ENCODE results near the gene HOPX.
"Not testable (repeated sequence)": the region's sequence is repeated elsewhere in the genome, so short reads cannot be mapped to it uniquely, and the experiment has no call there.

HOPX gene

GRCh38 chr4:56641494-56642051 is 39.5 kb downstream of the HOPX start:
- no peak for TF ChIP-seq CTCF (IDR thresholded peaks at IDR 0.05; ENCODE audit: insufficient read depth, low read length, missing control alignments)
- H3K4me3 ChIP-seq (ENCODE audit: low read depth, low read length), result no peak overlapping the region
- ChIA-PET POLR2A (interaction anchor here (0.6 to 2.0 kb wide), 5 partner anchors 10 to 163 kb away, joined by 3 to 7 read pairs (median 5); no protein-coding TSS in a partner anchor), CTCF (interaction anchor here (0.7 to 3.7 kb wide), 10 partner anchors 8 to 162 kb away, joined by 3 to 22 read pairs (median 6); no protein-coding TSS in a partner anchor)
- peak; percentile 78 for DNase-seq (ENCODE audit: low read depth, low spot score)

GRCh38 chr4:56640621-56641493 is 40.2 kb downstream of the HOPX start:
- no peak for DNase-seq (ENCODE audit: low read depth, low spot score)
- H3K4me3 ChIP-seq (ENCODE audit: low read depth, low read length), result no peak overlapping the region
- ChIA-PET POLR2A (interaction anchor here (0.7 to 2.0 kb wide), 4 partner anchors 10 to 164 kb away, joined by 3 to 7 read pairs (median 5); no protein-coding TSS in a partner anchor), CTCF (interaction anchor here (0.7 to 3.7 kb wide), 11 partner anchors 9 to 163 kb away, joined by 3 to 22 read pairs (median 4); no protein-coding TSS in a partner anchor)
- no peak for TF ChIP-seq CTCF (IDR thresholded peaks at IDR 0.05; ENCODE audit: insufficient read depth, low read length, missing control alignments)

GRCh38 chr4:56637791-56638190 is 43.3 kb downstream of the HOPX start:
- ChIA-PET POLR2A (no interaction called here), CTCF (interaction anchor here (1.3 kb wide), 1 partner anchor 199 kb away, joined by 5 read pairs; no protein-coding TSS in a partner anchor)
- DNase-seq (ENCODE audit: low read depth, low spot score), result no peak
- H3K4me3 ChIP-seq (ENCODE audit: low read depth, low read length), result no peak overlapping the region
- no peak for TF ChIP-seq CTCF (IDR thresholded peaks at IDR 0.05; ENCODE audit: insufficient read depth, low read length, missing control alignments)

GRCh38 chr4:56637154-56637553 is 43.9 kb downstream of the HOPX start:
- DNase-seq (ENCODE audit: low read depth, low spot score), result no peak

GRCh38 chr4:56634954-56635353 is 46.1 kb downstream of the HOPX start:
- H3K4me3 ChIP-seq (ENCODE audit: low read depth, low read length); CTCF ChIA-PET; POLR2A ChIA-PET; DNase-seq (ENCODE audit: low read depth, low spot score): not testable (repeated sequence)

More at GRCh38 chr4:56637154-56637553, 43.9 kb downstream of the HOPX start:
- ChIA-PET POLR2A (no interaction called here), CTCF (interaction anchor here (1.0 kb wide), 1 partner anchor 11 kb away, joined by 3 read pairs; no protein-coding TSS in a partner anchor)
- TF ChIP-seq CTCF (IDR thresholded peaks at IDR 0.05; ENCODE audit: insufficient read depth, low read length, missing control alignments), result no peak
- no peak overlapping the region for H3K4me3 ChIP-seq (ENCODE audit: low read depth, low read length)

- ChIA-PET CTCF (interaction anchor here (4.3 kb wide), 1 partner anchor 7 kb away, joined by 22 read pairs; no protein-coding TSS in a partner anchor), POLR2A (no interaction called here)
- H3K4me3 ChIP-seq (ENCODE audit: low read depth, low read length), result no peak overlapping the region
- TF ChIP-seq CTCF (IDR thresholded peaks at IDR 0.05; ENCODE audit: insufficient read depth, low read length, missing control alignments), result no peak
- no peak for DNase-seq (ENCODE audit: low read depth, low spot score)
Observed at GRCh38 chr4:56633486-56633885, 47.6 kb downstream of the HOPX start.

All from AG04449 (cell line).